Ishikawa (cell line): ENCODE measurements around the gene NEIL1.

Source experiments
- EGR1 ChIP-seq: IDR thresholded peaks from 2 replicates; pipeline ENCODE4 v1.6.1; 2012
- NFIC ChIP-seq: IDR thresholded peaks from 2 replicates; pipeline ENCODE4 v1.6.1; 2012
- RAD21 ChIP-seq: IDR thresholded peaks from 2 replicates; pipeline ENCODE4 v1.6.1; 2012; ENCODE audit warnings: low read depth
- TAF1 ChIP-seq: IDR thresholded peaks from 2 replicates; pipeline ENCODE4 v1.6.1; 2012; ENCODE audit warnings: low read depth, mild to moderate bottlenecking
- TCF12 ChIP-seq: IDR thresholded peaks from 2 replicates; pipeline ENCODE4 v1.6.1; 2012; ENCODE audit warnings: low read depth
- YY1 ChIP-seq: IDR thresholded peaks from 2 replicates; pipeline ENCODE4 v1.6.1; 2012; ENCODE audit warnings: low read depth

The NEIL1 gene

DNA sequence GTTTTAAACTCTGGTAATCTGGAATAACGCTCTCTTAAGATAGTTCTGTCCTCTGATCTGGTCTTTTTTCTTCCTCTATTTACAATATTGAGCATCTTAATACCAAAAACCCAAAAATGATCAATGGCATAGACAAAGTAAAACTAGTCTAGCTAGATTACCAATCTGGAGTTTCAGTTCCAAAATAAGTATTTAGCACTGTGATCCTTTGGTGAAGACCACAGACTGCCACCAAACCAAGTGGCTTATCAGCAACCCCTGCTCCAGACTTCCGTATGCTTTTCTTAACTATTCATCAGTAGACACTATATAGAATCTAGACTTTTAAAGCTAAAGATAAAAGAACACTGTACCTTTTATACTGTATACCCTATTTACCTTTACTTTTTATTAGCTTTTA lies 57.1 kb downstream of the NEIL1 start:
- TF ChIP-seq YY1 (no peak), RAD21 (no peak), EGR1 (no peak), NFIC (no peak), TAF1 (no peak), TCF12 (no peak)
